DND-41 (cell line): ENCODE data around the gene RNF38.

Experiments
- ATAC-seq: fragments of 200-7000 bp; cut with Tn5 transposase; 3 replicates; pipeline ENCODE4 v1.9.1; 2021; ENCODE audit warnings: low read depth; ENCODE audit not compliant: insufficient read depth
- DNase-seq: peaks from one replicate; pipeline ENCODE4 v3.0.0-alpha.2; 2020
- H2AFZ ChIP-seq: 2 replicates; pipeline ENCODE4 v1.6.0; 2012; ENCODE audit warnings: low read depth, low read length
- H3K27ac ChIP-seq: 2 replicates; pipeline ENCODE4 v1.5.1; 2012; ENCODE audit warnings: low read length, inconsistent platforms
- H3K27me3 ChIP-seq: fragments of 200-600 bp; sonication (generic); 2 replicates; pipeline ENCODE4 v1.6.0; 2012; ENCODE audit warnings: low read length, mild to moderate bottlenecking, inconsistent platforms; ENCODE audit not compliant: insufficient read depth, poor library complexity
- H3K36me3 ChIP-seq: 2 replicates; pipeline ENCODE4 v1.5.1; 2012; ENCODE audit warnings: low read length, inconsistent platforms; ENCODE audit not compliant: insufficient read depth
- H3K4me1 ChIP-seq: 2 replicates; pipeline ENCODE4 v1.5.1; 2012; ENCODE audit warnings: mild to moderate bottlenecking, low read length; ENCODE audit not compliant: insufficient read depth
- H3K4me2 ChIP-seq: 2 replicates; pipeline ENCODE4 v1.6.0; 2012; ENCODE audit warnings: mild to moderate bottlenecking, moderate library complexity, low read length, inconsistent platforms; ENCODE audit not compliant: insufficient read depth
- H3K4me3 ChIP-seq, 2 experiments: fragments of 200-600 bp in 1 of 2; shearing (Covaris generic) in 1 of 2; 2 replicates each; pipeline ENCODE4 v1.5.1; 2012 to 2016; ENCODE audit warnings: inconsistent platforms in 2 of 2, low read length in 2 of 2, mild to moderate bottlenecking in 2 of 2, low read depth in 1 of 2, moderate library complexity in 1 of 2
- H3K79me2 ChIP-seq: 2 replicates; pipeline ENCODE4 v1.6.0; 2012; ENCODE audit warnings: low read length, inconsistent platforms; ENCODE audit not compliant: insufficient read depth
- H3K9ac ChIP-seq: 2 replicates; pipeline ENCODE4 v1.6.0; 2012; ENCODE audit warnings: low read depth, mild to moderate bottlenecking, inconsistent platforms, low read length, moderate library complexity
- H3K9me3 ChIP-seq: 2 replicates; pipeline ENCODE4 v1.5.1; 2012; ENCODE audit warnings: low read length, moderate library complexity, mild to moderate bottlenecking, inconsistent platforms; ENCODE audit not compliant: insufficient read depth, severe bottlenecking
- H4K20me1 ChIP-seq: 2 replicates; pipeline ENCODE4 v1.6.0; 2012; ENCODE audit warnings: low read length; ENCODE audit not compliant: insufficient read depth
- CTCF ChIP-seq: IDR thresholded peaks from 2 replicates; pipeline ENCODE4 v1.5.1; 2012; ENCODE audit warnings: borderline replicate concordance, low read length, moderate library complexity, mild to moderate bottlenecking; ENCODE audit not compliant: poor library complexity, severe bottlenecking; ENCODE audit errors: extremely low read depth
- EZH2 ChIP-seq: IDR thresholded peaks from 3 replicates; pipeline ENCODE4 v1.6.1; 2012; ENCODE audit warnings: borderline replicate concordance, low read depth, mild to moderate bottlenecking, moderate library complexity, low read length, inconsistent platforms; ENCODE audit not compliant: severe bottlenecking

Gene RNF38

GRCh38 chr9:36346569-36346968, 53.5 kb downstream of the RNF38 start:
- no peaks in the 10 kb centered on the region for H3K27me3 ChIP-seq
- H3K9me3 ChIP-seq = no peaks in the 10 kb centered on the region
- ATAC-seq (no peak), DNase-seq (no peak)
- H3K36me3 ChIP-seq = peaks cover 78% of the 10 kb centered on the region
- no peaks in the 10 kb centered on the region for H3K79me2 ChIP-seq
- H2AFZ ChIP-seq = no peak overlapping the region
- H3K9ac ChIP-seq = no peak overlapping the region
- H3K4me2 ChIP-seq = no peak overlapping the region
- H3K4me3 ChIP-seq = no peak overlapping the region
- TF ChIP-seq EZH2 = no peak
- TF ChIP-seq CTCF = no peak
- H4K20me1 ChIP-seq = no peaks in the 10 kb centered on the region
- H3K4me1 ChIP-seq = no peaks in the 10 kb centered on the region
- no peak overlapping the region for H3K27ac ChIP-seq

GRCh38 chr9:36345103-36345846, 54.8 kb downstream of the RNF38 start:
- ATAC-seq (no peak), DNase-seq (no peak)
- no peak overlapping the region for H2AFZ ChIP-seq
- H4K20me1 ChIP-seq = no peaks in the 10 kb centered on the region
- H3K4me3 ChIP-seq = no peak overlapping the region
- no peak overlapping the region for H3K27ac ChIP-seq
- H3K27me3 ChIP-seq = no peaks in the 10 kb centered on the region
- no peaks in the 10 kb centered on the region for H3K4me1 ChIP-seq
- no peak overlapping the region for H3K9ac ChIP-seq
- H3K36me3 ChIP-seq = peaks cover 75% of the 10 kb centered on the region
- H3K4me2 ChIP-seq = no peak overlapping the region
- no peaks in the 10 kb centered on the region for H3K9me3 ChIP-seq
- no peaks in the 10 kb centered on the region for H3K79me2 ChIP-seq
- TF ChIP-seq CTCF (no peak), EZH2 (no peak)

DNA sequence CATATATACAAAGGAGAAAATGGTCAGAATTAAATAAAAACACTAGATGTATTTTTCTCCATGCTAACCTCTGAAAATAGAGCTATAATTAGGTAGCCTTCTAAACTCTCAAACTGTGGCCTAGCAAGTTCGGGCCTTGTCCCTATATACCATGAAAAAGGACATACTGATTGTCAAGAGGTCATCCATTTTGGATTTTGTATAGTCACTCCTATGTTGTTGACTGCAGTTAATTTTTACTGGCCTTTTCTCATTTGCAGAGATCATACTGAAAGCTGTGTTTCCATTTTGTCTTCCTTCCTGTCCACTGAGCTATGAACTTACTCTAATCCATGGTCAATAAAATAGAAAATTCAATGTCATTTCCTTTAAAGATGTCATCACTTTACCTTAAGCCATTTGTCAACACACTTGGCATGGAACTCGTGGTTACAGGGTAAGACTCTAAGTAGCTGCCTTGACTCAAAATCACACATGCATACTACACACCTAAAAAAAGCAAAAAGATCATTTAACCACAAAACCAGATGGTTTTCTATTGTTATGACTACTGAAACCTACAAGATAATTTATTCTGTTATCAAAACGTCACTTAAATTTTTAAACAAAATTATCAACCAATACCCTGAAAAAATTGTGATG, 58.0 kb downstream of the RNF38 start:
- Histone ChIP-seq H3K27ac (no peak overlapping the region), H2AFZ (no peak overlapping the region), H3K4me1 (no peaks in the 10 kb centered on the region), H3K4me3 (no peak overlapping the region), H3K4me2 (no peak overlapping the region), H4K20me1 (no peaks in the 10 kb centered on the region), H3K9me3 (no peaks in the 10 kb centered on the region), H3K36me3 (peaks cover 78% of the 10 kb centered on the region), H3K79me2 (no peaks in the 10 kb centered on the region), H3K27me3 (no peaks in the 10 kb centered on the region), H3K9ac (no peak overlapping the region)
- TF ChIP-seq CTCF (no peak), EZH2 (no peak)
- DNase-seq = no peak
- ATAC-seq = no peak
